ENCODE results near the gene HOXC6. TPM values are rescaled to one million over a fixed set of nuclear protein-coding genes. Genes with fewer than 3 reads are reported as not detected.
A peak's percentile ranks its signal among the peaks of the same experiment; 100 is the strongest.

The HOXC6 gene
- total and polyA plus RNA-seq, 9 of the 15 experiments (the other 6 are each of a cell fraction or from before 2014, with no cell fraction given): 0.06 to 4.0 (median 1.4) TPM

GRCh38 chr12:53995002-53995377, 33.2 kb upstream of the HOXC6 start (continued):
- TF ChIP-seq, protein P1, sequence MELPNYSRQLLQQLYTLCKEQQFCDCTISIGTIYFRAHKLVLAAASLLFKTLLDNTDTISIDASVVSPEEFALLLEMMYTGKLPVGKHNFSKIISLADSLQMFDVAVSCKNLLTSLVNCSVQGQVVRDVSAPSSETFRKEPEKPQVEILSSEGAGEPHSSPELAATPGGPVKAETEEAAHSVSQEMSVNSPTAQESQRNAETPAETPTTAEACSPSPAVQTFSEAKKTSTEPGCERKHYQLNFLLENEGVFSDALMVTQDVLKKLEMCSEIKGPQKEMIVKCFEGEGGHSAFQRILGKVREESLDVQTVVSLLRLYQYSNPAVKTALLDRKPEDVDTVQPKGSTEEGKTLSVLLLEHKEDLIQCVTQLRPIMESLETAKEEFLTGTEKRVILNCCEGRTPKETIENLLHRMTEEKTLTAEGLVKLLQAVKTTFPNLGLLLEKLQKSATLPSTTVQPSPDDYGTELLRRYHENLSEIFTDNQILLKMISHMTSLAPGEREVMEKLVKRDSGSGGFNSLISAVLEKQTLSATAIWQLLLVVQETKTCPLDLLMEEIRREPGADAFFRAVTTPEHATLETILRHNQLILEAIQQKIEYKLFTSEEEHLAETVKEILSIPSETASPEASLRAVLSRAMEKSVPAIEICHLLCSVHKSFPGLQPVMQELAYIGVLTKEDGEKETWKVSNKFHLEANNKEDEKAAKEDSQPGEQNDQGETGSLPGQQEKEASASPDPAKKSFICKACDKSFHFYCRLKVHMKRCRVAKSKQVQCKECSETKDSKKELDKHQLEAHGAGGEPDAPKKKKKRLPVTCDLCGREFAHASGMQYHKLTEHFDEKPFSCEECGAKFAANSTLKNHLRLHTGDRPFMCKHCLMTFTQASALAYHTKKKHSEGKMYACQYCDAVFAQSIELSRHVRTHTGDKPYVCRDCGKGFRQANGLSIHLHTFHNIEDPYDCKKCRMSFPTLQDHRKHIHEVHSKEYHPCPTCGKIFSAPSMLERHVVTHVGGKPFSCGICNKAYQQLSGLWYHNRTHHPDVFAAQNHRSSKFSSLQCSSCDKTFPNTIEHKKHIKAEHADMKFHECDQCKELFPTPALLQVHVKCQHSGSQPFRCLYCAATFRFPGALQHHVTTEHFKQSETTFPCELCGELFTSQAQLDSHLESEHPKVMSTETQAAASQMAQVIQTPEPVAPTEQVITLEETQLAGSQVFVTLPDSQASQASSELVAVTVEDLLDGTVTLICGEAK (IDR thresholded peaks at IDR 0.05): no peak
- TF ChIP-seq, protein P1 (CRISPR knock-in tag; IDR thresholded peaks at IDR 0.05): no peak
- TF ChIP-seq E2F3 (CRISPR knock-in tag; IDR thresholded peaks at IDR 0.05) (no peak), ZFPM2 (CRISPR knock-in tag; IDR thresholded peaks at IDR 0.05) (no peak), HBP1 (CRISPR knock-in tag; IDR thresholded peaks at IDR 0.05) (no peak), RBM25 (IDR thresholded peaks at IDR 0.05; ENCODE audit: low read depth, low read length, severe bottlenecking) (no peak), ETS1 (conservative IDR thresholded peaks at IDR 0.05; ENCODE audit: control insufficient read depth, low read depth, low read length) (0 out of 2 replicates have a peak, but pooled peaks have one; percentile 9), ZNF395 (CRISPR knock-in tag; IDR thresholded peaks at IDR 0.05) (0 out of 2 replicates have a peak, but pooled peaks have one; percentile 25), CBFB (CRISPR knock-in tag; IDR thresholded peaks at IDR 0.05) (no peak)
- TF ChIP-seq, protein P2, sequence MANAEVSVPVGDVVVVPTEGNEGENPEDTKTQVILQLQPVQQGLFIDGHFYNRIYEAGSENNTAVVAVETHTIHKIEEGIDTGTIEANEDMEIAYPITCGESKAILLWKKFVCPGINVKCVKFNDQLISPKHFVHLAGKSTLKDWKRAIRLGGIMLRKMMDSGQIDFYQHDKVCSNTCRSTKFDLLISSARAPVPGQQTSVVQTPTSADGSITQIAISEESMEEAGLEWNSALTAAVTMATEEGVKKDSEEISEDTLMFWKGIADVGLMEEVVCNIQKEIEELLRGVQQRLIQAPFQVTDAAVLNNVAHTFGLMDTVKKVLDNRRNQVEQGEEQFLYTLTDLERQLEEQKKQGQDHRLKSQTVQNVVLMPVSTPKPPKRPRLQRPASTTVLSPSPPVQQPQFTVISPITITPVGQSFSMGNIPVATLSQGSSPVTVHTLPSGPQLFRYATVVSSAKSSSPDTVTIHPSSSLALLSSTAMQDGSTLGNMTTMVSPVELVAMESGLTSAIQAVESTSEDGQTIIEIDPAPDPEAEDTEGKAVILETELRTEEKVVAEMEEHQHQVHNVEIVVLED (CRISPR knock-in tag; IDR thresholded peaks at IDR 0.05): no peak
- TF ChIP-seq, protein P3, sequence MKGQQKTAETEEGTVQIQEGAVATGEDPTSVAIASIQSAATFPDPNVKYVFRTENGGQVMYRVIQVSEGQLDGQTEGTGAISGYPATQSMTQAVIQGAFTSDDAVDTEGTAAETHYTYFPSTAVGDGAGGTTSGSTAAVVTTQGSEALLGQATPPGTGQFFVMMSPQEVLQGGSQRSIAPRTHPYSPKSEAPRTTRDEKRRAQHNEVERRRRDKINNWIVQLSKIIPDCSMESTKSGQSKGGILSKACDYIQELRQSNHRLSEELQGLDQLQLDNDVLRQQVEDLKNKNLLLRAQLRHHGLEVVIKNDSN (CRISPR knock-in tag; IDR thresholded peaks at IDR 0.05): no peak
